Stimulated activated CD8-positive, alpha-beta memory T cell treated with anti-CD3 and anti-CD28 coated beads, Interleukin-7, amount 100 ng/mL, for 48 hours (primary cell): Measurements from ENCODE around the gene TYRO3.

Experiments
- DNase-seq, 2 donors: peaks; one replicate each; pipeline ENCODE4 v3.0.0-alpha.2; 2020; ENCODE audit warnings: low read depth in 1 of 2; ENCODE audit errors: extremely low read depth in 1 of 2

The TYRO3 gene

GRCh38 chr15:41558400-41559238 is at the start of gene TYRO3:
Gene TYRO3 (plus strand): TSS chr15:41559212. CDS start chr15:41559258, 46 bp downstream.
- DNase-seq = peak; percentile 33 to 50

- DNase-seq = no peak
Measured at GRCh38 chr15:41510728-41511127, 48.3 kb upstream of the TYRO3 start.

- no peak for DNase-seq
Measured at GRCh38 chr15:41511331-41511898, 47.6 kb upstream of the TYRO3 start.

GRCh38 chr15:41511899-41512369 is 47.1 kb upstream of the TYRO3 start:
- DNase-seq = no peak

- DNase-seq = no peak
Measured at GRCh38 chr15:41512512-41512939, 46.5 kb upstream of the TYRO3 start.

GRCh38 chr15:41512940-41513505 is 46.0 kb upstream of the TYRO3 start:
- DNase-seq = no peak

GRCh38 chr15:41513506-41514227 is 45.3 kb upstream of the TYRO3 start, which contains the start of gene LTK:
Gene LTK (minus strand): TSS chr15:41513827. CDS start chr15:41513709, 118 bp downstream.
- no peak for DNase-seq

- no peak for DNase-seq
Measured at GRCh38 chr15:41517895-41518449, 41.0 kb upstream of the TYRO3 start.

GRCh38 chr15:41520636-41521035 is 38.4 kb upstream of the TYRO3 start:
- DNase-seq = no peak

GRCh38 chr15:41521614-41522013 is 37.4 kb upstream of the TYRO3 start:
- no peak for DNase-seq

GRCh38 chr15:41523097-41523496 is 35.9 kb upstream of the TYRO3 start:
- no peak for DNase-seq

- DNase-seq = no peak
Measured at GRCh38 chr15:41530363-41530956, 28.6 kb upstream of the TYRO3 start.

GRCh38 chr15:41535544-41535943 is 23.5 kb upstream of the TYRO3 start:
- no peak for DNase-seq

- no peak for DNase-seq
Measured at GRCh38 chr15:41536866-41537265, 22.1 kb upstream of the TYRO3 start.

GRCh38 chr15:41543521-41543870 is 15.5 kb upstream of the TYRO3 start:
- DNase-seq = no peak

GRCh38 chr15:41544650-41545015 is 14.4 kb upstream of the TYRO3 start:
- DNase-seq = peak in 1 of 2 donors; percentile 4

GRCh38 chr15:41545218-41545617 is 13.8 kb upstream of the TYRO3 start:
- no peak for DNase-seq

- no peak for DNase-seq
Measured at GRCh38 chr15:41546851-41547786, 11.9 kb upstream of the TYRO3 start.

GRCh38 chr15:41550066-41550775 is 8.8 kb upstream of the TYRO3 start:
- DNase-seq = no peak
